Transverse colon (tissue), 4 donors: Measurements from ENCODE around the gene SRRM5. TPM values are rescaled to one million over a fixed set of nuclear protein-coding genes. Genes with fewer than 3 reads are reported as not detected.

Experiments
- DNase-seq: peaks from one replicate; pipeline ENCODE4 v3.0.0-alpha.2; 2019
- H3K27ac ChIP-seq, 4 donors: fragments of 200-600 bp; sonication (generic); 2 replicates each; pipeline ENCODE4 v1.5.1; 2016 to 2018; ENCODE audit warnings: inconsistent platforms in 4 of 4
- H3K27me3 ChIP-seq: fragments of 200-600 bp; sonication (generic); 2 replicates; pipeline ENCODE4 v1.5.1; 2017; ENCODE audit warnings: inconsistent platforms
- H3K36me3 ChIP-seq, 4 donors: fragments of 200-600 bp; sonication (generic); 2 replicates each; pipeline ENCODE4 v1.5.1; 2017 to 2019; ENCODE audit warnings: inconsistent platforms in 4 of 4
- H3K4me1 ChIP-seq, 4 donors: fragments of 200-600 bp; sonication (generic); 2 replicates each; pipeline ENCODE4 v1.5.1; 2017 to 2020; ENCODE audit warnings: inconsistent platforms in 4 of 4
- H3K4me3 ChIP-seq, 4 donors: fragments of 200-600 bp; sonication (generic); 1 replicate in 1 of 4; 2 replicates in 3 of 4; pipeline versions ENCODE4 v1.5.1 to v1.6.1; 2017 to 2019; ENCODE audit warnings: inconsistent platforms in 4 of 4
- H3K9me3 ChIP-seq, 2 donors: fragments of 200-600 bp; sonication (generic); 2 replicates each; pipeline ENCODE4 v1.5.1; 2017 to 2019; ENCODE audit warnings: inconsistent platforms in 2 of 2
- EP300 ChIP-seq: sonication (generic); formaldehyde crosslinking; IDR thresholded peaks from one replicate; pipeline ENCODE4 v1.6.1; 2017; ENCODE audit warnings: antibody characterized with exemption, low read depth
- POLR2A ChIP-seq: fragments of 450-650 bp; IDR thresholded peaks from one replicate; pipeline ENCODE4 v1.6.1; 2016; ENCODE audit warnings: antibody characterized with exemption, mild to moderate bottlenecking, moderate library complexity
- POLR2AphosphoS5 ChIP-seq, 3 donors: sonication (generic); formaldehyde crosslinking; IDR thresholded peaks; one replicate each; pipeline ENCODE4 v1.6.1; 2016; ENCODE audit warnings: antibody characterized with exemption in 3 of 3
- WGBS, 2 donors: methylation state at CpG; one replicate each; pipeline ENCODE4 v1.1.5; 2018; ENCODE audit warnings: low coverage in 1 of 2; 5-methylcytosine and 5-hydroxymethylcytosine counted together
- in situ Hi-C, 4 donors: fragments of 200-750 bp; cut with MboI; loops; one replicate each; pipeline versions ENCODE4 v1.15.0 to v1.15.1; 2017; ENCODE audit warnings: low sequenced_read_pairs in 3 of 4, low pct_ligation_motif_present in 1 of 4, low pct_unique_long_range_greater_than_20kb in 1 of 4
- intact Hi-C: fragments of 100-400 bp; cut with DNase I; formaldehyde crosslinking; loops from one replicate; pipeline ENCODE4 v1.15.1; 2023; ENCODE audit warnings: low total_unique reads
- total RNA-seq, 4 donors: library from RNA; depleted of rRNA; stranded (reverse); fragments of >200 nt; gene quantifications; one replicate each; pipeline ENCODE4 v1.1.0, GENCODE V29; 2016
- TF ChIP-seq, protein P1 (sequence below), 5 experiments: fragments of 200-600 bp in 3 of 5; fragments of 450-650 bp in 2 of 5; sonication (generic) in 3 of 5; IDR thresholded peaks; 1 replicate in 2 of 5; 2 replicates in 3 of 5; pipeline ENCODE4 v1.5.1; 2016 to 2017; ENCODE audit warnings: antibody characterized with exemption in 5 of 5, inconsistent platforms in 3 of 5, mild to moderate bottlenecking in 2 of 5, moderate library complexity in 1 of 5

Gene SRRM5
- total RNA-seq, 4 donors from 2014 or later, result 0.14 to 2.2 (median 0.64) TPM; not detected in 1

DNA sequence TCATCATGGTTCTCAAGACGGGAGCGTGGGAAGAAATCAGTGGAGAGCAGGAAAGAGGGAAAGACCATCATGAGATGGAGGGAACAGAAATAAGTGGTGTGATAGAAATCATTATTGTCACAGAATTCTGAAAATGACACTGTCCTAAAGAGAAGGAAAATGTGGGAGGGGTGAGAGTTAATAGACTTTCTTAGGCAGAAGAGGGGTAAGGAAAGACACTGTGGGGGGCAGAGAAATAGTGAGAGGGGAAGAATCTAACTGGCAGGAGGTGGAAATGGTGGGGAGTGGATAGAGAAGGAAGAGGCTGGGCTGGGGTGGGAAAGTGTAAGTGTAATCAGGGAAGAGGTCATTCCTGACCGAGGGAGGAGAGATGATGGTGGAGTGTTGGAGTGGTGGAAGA is 33.1 kb upstream of the SRRM5 start:
- H3K9me3 ChIP-seq, result no peaks in the 10 kb centered on the region
- no peaks in the 10 kb centered on the region for H3K27me3 ChIP-seq
- intact Hi-C loops, result no loop called here
- no peak for TF ChIP-seq EP300
- TF ChIP-seq, protein P1, sequence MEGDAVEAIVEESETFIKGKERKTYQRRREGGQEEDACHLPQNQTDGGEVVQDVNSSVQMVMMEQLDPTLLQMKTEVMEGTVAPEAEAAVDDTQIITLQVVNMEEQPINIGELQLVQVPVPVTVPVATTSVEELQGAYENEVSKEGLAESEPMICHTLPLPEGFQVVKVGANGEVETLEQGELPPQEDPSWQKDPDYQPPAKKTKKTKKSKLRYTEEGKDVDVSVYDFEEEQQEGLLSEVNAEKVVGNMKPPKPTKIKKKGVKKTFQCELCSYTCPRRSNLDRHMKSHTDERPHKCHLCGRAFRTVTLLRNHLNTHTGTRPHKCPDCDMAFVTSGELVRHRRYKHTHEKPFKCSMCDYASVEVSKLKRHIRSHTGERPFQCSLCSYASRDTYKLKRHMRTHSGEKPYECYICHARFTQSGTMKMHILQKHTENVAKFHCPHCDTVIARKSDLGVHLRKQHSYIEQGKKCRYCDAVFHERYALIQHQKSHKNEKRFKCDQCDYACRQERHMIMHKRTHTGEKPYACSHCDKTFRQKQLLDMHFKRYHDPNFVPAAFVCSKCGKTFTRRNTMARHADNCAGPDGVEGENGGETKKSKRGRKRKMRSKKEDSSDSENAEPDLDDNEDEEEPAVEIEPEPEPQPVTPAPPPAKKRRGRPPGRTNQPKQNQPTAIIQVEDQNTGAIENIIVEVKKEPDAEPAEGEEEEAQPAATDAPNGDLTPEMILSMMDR (IDR thresholded peaks at IDR 0.05), result no peak
- TF ChIP-seq POLR2A, result no peak
- TF ChIP-seq POLR2AphosphoS5 (IDR thresholded peaks at IDR 0.05), result no peak
- WGBS, 2 donors, result 76 to 91% methylated on average over 3 of the region's 3 CpGs
- no peak overlapping the region for H3K27ac ChIP-seq
- in situ Hi-C loops, result no loop called here
- H3K4me3 ChIP-seq, result no peak overlapping the region
- no peak for DNase-seq
- peaks cover 5 to 30% (median 15%) of the 10 kb centered on the region in 4 donors for H3K4me1 ChIP-seq
- no peaks in the 10 kb centered on the region for H3K36me3 ChIP-seq

DNA sequence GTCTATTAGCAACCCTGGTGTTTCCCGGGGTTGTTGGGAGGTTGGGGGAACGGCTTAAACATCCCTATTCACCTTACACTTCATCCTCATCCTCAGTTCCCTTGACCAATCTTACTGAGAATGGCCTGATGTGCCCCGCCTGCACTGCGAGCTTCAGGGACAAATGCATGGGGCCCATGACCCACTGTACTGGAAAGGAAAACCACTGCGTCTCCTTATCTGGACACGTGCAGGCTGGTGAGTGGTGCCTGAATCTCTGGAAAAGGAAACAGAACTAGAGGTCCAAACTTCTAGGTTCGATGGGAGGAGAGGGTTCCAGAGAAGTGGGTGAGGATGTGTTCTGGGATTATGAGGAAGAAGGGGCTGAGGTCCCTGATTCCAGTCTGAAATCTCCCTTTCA is 30.4 kb upstream of the SRRM5 start:
- WGBS, 2 donors, result 75% methylated on average over 7 of the region's 7 CpGs; no CpG with 5 or more reads in 1 of the 2 donors
- in situ Hi-C loops, result no loop called here
- Histone ChIP-seq H3K9me3 (no peaks in the 10 kb centered on the region), H3K27me3 (no peaks in the 10 kb centered on the region), H3K27ac (peak overlapping the region in 3 of 4 donors; percentile 50 to 84 (median 82)), H3K36me3 (no peaks in the 10 kb centered on the region), H3K4me1 (peaks cover 0 to 11% (median 3%) of the 10 kb centered on the region in 4 donors), H3K4me3 (no peak overlapping the region)
- intact Hi-C loops, result no loop called here
- DNase-seq, result no peak
- TF ChIP-seq, protein P1 (IDR thresholded peaks at IDR 0.05), result no peak
- TF ChIP-seq POLR2A (no peak), EP300 (no peak), POLR2AphosphoS5 (IDR thresholded peaks at IDR 0.05) (no peak)

DNA sequence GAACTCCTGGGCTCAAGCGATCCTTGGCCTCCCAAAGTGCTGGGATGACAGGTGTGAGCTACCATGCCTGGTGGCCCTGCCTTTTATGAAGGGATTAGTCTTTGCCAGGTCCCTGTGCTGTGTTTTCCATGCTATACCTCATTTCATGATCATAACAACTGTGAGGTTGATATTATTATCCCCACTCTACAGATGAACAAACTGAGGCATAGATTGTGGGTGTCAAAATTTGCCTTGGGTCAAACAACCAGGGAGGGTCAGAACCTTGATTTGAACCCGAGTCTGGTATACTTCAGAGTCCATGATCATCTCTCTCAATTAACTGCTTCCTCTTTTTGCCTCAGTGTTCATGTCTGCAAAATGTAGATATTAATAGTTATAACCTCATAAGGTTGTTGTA is 29.4 kb upstream of the SRRM5 start:
- DNase-seq, result no peak
- 83% methylated on average over 1 to 2 of the region's 2 CpGs for WGBS, 2 donors
- TF ChIP-seq POLR2AphosphoS5 (IDR thresholded peaks at IDR 0.05) (no peak), POLR2A (no peak), EP300 (no peak)
- TF ChIP-seq, protein P1 (IDR thresholded peaks at IDR 0.05), result no peak
- H3K36me3 ChIP-seq, result no peaks in the 10 kb centered on the region
- peaks cover 0 to 11% (median 3%) of the 10 kb centered on the region in 4 donors for H3K4me1 ChIP-seq
- no peak overlapping the region for H3K4me3 ChIP-seq
- intact Hi-C loops (no loop called here), in situ Hi-C loops (no loop called here)
- no peak overlapping the region for H3K27ac ChIP-seq
- no peaks in the 10 kb centered on the region for H3K27me3 ChIP-seq
- no peaks in the 10 kb centered on the region for H3K9me3 ChIP-seq

DNA sequence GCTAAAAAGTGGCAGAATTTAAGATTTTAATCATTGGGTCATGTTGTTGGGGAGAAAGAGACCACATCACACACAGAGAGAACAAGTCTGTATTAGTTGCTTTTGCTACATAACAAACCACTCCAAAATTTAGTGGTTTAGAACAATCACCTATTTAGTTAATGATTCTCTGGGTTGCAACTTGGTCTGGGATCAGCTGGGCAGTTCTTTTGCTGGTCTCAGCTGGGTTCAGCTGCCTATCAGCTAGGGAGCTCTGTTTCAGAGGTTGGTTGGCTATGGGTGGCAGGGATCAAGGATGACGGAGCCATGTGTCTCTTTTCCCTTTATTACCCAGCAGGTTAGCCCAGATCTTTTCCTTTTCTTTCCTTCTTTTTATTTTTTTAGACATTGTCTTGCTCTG is 27.4 kb upstream of the SRRM5 start:
- Histone ChIP-seq H3K36me3 (no peaks in the 10 kb centered on the region), H3K27ac (no peak overlapping the region), H3K4me3 (no peak overlapping the region), H3K4me1 (peaks cover 0 to 11% (median 3%) of the 10 kb centered on the region in 4 donors), H3K9me3 (no peaks in the 10 kb centered on the region), H3K27me3 (no peaks in the 10 kb centered on the region)
- DNase-seq, result no peak
- 80% methylated on average over 1 of the region's 1 CpG; no CpG with 5 or more reads in 1 of the 2 donors for WGBS, 2 donors
- TF ChIP-seq POLR2AphosphoS5 (IDR thresholded peaks at IDR 0.05), result no peak
- no peak for TF ChIP-seq EP300
- TF ChIP-seq, protein P1 (IDR thresholded peaks at IDR 0.05), result no peak
- TF ChIP-seq POLR2A, result no peak
- in situ Hi-C loops, result no loop called here
- intact Hi-C loops, result no loop called here
